ENCODE results near the gene SLC25A41.

- TF ChIP-seq CTCF (IDR thresholded peaks at IDR 0.05): peak in 1 of 4 experiments; percentile 4
- TF ChIP-seq POLR2A (IDR thresholded peaks at IDR 0.05): no peak
Measured at GRCh38 chr19:6413721-6414643, 19.6 kb downstream of the SLC25A41 start.
